ENCODE data around the gene SETD6. TPM values are rescaled to one million over a fixed set of nuclear protein-coding genes. Genes with fewer than 3 reads are reported as not detected.

The SETD6 gene
- total and polyA plus RNA-seq, 2 of the 13 experiments (the other 11 are each of a cell fraction or from before 2014, with no cell fraction given): 24.0 to 25.7 TPM

DNA sequence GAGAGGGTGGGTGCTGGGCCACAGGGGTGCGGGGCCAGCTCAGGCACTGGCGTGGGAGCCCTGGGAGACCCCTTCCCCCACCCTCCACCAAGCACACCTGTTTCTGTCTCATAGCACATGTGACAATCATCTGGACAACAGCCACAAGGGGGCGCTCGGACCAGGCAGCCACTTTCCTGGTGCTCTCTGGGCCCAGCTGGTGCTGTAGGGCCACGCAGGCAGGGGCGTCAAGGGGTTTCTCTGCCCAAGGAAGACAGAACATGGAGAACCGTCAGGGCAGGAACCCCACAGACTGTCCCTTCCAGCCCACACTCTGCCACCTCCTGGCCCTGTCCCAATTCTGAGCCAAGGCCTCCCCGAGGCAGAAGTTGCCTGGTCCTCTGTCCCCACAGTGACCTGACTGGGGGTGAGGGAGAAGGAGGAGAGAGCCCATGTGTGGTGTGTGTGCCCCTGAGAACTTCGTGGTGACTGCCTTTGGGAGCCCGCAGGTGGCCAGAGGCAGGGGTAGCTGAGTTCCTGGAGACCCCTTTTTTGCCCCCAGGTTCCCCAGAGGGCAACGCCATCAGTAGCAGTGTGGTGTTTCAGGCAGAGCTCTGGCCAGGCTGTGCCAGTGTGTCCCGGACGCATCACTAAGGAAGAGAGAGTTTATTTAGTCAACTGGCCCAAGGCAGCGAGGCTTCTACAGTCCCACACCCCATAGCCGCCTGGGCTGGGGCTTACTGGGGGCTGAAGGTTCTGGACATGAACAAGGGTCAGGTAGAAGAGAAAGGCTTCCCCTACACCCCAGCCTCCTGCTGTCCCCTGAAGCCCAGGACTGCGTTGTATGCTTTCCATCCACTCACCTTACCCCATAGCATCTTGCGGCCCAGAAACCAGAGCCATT lies 3.1 kb upstream of the SETD6 start (continued):
- TF ChIP-seq ZNF720 (CRISPR knock-in tag; IDR thresholded peaks at IDR 0.05): no peak
- TF ChIP-seq, protein P1, sequence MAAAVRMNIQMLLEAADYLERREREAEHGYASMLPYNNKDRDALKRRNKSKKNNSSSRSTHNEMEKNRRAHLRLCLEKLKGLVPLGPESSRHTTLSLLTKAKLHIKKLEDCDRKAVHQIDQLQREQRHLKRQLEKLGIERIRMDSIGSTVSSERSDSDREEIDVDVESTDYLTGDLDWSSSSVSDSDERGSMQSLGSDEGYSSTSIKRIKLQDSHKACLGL (CRISPR knock-in tag; IDR thresholded peaks at IDR 0.05): no peak
- peak; percentile 64 for TF ChIP-seq PTBP1 (IDR thresholded peaks at IDR 0.05; ENCODE audit: low read depth, low read length, poor library complexity, severe bottlenecking)
- TF ChIP-seq, protein P2, sequence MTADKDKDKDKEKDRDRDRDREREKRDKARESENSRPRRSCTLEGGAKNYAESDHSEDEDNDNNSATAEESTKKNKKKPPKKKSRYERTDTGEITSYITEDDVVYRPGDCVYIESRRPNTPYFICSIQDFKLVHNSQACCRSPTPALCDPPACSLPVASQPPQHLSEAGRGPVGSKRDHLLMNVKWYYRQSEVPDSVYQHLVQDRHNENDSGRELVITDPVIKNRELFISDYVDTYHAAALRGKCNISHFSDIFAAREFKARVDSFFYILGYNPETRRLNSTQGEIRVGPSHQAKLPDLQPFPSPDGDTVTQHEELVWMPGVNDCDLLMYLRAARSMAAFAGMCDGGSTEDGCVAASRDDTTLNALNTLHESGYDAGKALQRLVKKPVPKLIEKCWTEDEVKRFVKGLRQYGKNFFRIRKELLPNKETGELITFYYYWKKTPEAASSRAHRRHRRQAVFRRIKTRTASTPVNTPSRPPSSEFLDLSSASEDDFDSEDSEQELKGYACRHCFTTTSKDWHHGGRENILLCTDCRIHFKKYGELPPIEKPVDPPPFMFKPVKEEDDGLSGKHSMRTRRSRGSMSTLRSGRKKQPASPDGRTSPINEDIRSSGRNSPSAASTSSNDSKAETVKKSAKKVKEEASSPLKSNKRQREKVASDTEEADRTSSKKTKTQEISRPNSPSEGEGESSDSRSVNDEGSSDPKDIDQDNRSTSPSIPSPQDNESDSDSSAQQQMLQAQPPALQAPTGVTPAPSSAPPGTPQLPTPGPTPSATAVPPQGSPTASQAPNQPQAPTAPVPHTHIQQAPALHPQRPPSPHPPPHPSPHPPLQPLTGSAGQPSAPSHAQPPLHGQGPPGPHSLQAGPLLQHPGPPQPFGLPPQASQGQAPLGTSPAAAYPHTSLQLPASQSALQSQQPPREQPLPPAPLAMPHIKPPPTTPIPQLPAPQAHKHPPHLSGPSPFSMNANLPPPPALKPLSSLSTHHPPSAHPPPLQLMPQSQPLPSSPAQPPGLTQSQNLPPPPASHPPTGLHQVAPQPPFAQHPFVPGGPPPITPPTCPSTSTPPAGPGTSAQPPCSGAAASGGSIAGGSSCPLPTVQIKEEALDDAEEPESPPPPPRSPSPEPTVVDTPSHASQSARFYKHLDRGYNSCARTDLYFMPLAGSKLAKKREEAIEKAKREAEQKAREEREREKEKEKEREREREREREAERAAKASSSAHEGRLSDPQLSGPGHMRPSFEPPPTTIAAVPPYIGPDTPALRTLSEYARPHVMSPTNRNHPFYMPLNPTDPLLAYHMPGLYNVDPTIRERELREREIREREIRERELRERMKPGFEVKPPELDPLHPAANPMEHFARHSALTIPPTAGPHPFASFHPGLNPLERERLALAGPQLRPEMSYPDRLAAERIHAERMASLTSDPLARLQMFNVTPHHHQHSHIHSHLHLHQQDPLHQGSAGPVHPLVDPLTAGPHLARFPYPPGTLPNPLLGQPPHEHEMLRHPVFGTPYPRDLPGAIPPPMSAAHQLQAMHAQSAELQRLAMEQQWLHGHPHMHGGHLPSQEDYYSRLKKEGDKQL (CRISPR knock-in tag; IDR thresholded peaks at IDR 0.05; ENCODE audit: low read depth): no peak
- TF ChIP-seq MEIS2 (CRISPR knock-in tag; IDR thresholded peaks at IDR 0.05): peak; percentile 31; the same call in 1 of the 2 replicates
- no peak for TF ChIP-seq KLF16 (CRISPR knock-in tag; IDR thresholded peaks at IDR 0.05)
- TF ChIP-seq TCF7L2 (IDR thresholded peaks at IDR 0.05; ENCODE audit: low read depth, low read length): no peak
- no peak for TF ChIP-seq PRDM10 (CRISPR knock-in tag; IDR thresholded peaks at IDR 0.05; ENCODE audit: low read depth)
- TF ChIP-seq ATM (IDR thresholded peaks at IDR 0.05; ENCODE audit: borderline replicate concordance): no peak
- TF ChIP-seq HNRNPUL1 (IDR thresholded peaks at IDR 0.05; ENCODE audit: low read depth, low read length): no peak
- no peak for TF ChIP-seq GATAD1 (CRISPR knock-in tag; IDR thresholded peaks at IDR 0.05)
- no peak for TF ChIP-seq ZNF30 (CRISPR knock-in tag; IDR thresholded peaks at IDR 0.05)
- TF ChIP-seq YY1 (IDR thresholded peaks at IDR 0.05; ENCODE audit: insufficient read depth, insufficient replicate concordance, low read depth, low read length): peak; percentile 62
- TF ChIP-seq, protein P3, sequence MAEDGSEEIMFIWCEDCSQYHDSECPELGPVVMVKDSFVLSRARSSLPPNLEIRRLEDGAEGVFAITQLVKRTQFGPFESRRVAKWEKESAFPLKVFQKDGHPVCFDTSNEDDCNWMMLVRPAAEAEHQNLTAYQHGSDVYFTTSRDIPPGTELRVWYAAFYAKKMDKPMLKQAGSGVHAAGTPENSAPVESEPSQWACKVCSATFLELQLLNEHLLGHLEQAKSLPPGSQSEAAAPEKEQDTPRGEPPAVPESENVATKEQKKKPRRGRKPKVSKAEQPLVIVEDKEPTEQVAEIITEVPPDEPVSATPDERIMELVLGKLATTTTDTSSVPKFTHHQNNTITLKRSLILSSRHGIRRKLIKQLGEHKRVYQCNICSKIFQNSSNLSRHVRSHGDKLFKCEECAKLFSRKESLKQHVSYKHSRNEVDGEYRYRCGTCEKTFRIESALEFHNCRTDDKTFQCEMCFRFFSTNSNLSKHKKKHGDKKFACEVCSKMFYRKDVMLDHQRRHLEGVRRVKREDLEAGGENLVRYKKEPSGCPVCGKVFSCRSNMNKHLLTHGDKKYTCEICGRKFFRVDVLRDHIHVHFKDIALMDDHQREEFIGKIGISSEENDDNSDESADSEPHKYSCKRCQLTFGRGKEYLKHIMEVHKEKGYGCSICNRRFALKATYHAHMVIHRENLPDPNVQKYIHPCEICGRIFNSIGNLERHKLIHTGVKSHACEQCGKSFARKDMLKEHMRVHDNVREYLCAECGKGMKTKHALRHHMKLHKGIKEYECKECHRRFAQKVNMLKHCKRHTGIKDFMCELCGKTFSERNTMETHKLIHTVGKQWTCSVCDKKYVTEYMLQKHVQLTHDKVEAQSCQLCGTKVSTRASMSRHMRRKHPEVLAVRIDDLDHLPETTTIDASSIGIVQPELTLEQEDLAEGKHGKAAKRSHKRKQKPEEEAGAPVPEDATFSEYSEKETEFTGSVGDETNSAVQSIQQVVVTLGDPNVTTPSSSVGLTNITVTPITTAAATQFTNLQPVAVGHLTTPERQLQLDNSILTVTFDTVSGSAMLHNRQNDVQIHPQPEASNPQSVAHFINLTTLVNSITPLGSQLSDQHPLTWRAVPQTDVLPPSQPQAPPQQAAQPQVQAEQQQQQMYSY (CRISPR knock-in tag; IDR thresholded peaks at IDR 0.05): no peak
- no peak for TF ChIP-seq SRSF1 (optimal IDR thresholded peaks at IDR 0.05; ENCODE audit: low read depth, low read length)

Data from HepG2 (cell line).